CD4-positive, alpha-beta T cell treated with Interleukin-17A for 4 hours (primary cell): Measurements from ENCODE around the gene NUP214.
"Not testable (repeated sequence)": the region's sequence is repeated elsewhere in the genome, so short reads cannot be mapped to it uniquely, and the experiment has no call there.

ENCODE experiments used
- DNase-seq: peaks from one replicate; pipeline ENCODE4 v3.0.0-alpha.2; 2020; ENCODE audit warnings: mixed read lengths

The NUP214 gene

DNA sequence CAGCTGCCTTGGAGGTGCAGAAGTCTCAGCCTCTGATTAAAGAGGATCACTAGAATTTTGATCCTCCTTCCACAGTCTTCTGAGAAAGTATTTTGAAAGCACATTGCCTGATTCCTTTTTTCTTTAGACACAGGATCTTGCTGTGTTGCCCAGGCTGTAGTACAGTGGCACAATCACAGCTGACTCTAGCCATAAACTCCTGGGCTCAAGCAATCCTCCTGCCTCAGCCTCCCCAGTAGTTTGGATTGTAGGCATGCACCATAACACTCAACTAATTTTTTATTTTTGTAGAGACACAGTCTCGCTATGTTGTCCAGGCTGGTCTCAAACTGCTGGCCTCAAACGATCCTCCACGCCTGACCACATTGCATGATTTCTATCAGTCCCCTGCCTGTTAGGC, 76.5 kb downstream of the NUP214 start:
- no peak for DNase-seq

DNA sequence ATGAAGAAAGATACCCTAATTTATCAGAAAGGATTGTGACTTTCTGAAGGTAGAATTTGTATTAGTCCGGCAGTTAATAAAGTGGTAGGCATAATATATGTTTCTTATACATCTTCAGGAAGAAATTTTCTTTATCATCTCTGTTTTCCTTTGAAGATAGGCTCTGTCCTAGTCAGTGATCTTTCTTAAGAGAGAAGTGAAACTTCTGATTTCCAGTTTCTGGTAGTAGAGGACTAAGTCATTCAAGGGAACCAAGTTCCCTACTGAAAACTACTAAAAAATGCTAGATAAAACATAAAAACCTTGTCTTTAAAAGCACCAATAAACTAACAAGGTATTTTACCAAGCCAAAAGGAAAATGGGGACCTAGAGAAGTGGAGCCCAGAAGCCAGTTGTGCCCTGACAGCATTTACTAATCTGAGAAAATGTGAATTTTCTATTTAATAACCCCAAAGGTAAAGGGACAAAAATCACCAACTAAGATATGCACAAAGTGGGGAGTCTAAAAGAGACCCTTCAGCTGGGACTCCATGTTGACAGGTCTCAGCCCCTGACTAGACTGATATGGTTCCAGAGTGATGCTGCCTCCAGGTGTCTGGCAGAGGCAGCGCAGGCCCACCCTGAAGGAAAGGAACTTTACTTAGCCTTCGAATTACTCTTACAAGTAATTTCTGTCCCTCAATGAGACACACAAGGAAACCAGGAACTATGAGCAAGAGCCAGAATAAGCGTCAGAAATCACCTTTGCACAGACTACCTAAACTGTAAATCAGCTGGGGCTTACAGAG, 78.2 kb downstream of the NUP214 start:
- DNase-seq, result peak; percentile 6

DNA sequence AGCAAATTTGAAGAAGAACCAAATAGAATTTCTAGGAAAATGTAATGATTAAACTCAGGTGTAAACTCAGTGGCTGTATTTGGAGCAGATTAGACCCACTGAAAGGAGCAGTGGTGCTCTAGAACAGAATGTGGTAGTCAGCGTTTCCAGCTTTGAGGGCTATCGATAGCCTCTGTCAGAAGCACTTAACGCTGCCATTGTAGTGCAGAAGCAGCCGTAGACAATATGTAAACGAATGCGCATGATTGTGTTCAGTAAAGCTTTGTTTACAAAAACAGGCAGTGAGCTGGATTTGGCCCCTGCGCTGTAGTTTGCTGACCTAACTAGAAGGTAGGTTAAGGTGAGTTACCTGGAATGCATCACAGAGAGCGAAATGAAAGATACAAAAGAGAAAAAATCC, 78.9 kb downstream of the NUP214 start:
- DNase-seq, result no peak

DNA sequence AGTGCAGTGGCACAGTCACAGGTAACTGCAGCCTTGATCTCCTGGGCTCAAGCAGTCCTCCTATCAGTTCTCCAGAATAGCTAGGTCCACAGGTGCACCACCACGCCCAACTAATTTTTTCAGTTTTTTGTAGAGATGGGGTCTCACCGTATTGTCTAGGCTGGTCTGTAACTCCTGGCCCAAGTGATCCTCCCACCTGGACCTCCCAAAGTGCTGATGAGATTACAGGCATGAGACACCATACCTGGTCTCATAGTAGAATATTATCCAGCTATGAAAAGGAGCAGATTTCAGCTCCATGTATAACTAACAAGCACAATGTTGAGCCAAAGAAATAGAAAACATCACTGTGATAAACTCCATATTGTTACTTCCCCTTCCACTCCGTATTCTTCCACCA, 81.1 kb downstream of the NUP214 start:
- no peak for DNase-seq

DNA sequence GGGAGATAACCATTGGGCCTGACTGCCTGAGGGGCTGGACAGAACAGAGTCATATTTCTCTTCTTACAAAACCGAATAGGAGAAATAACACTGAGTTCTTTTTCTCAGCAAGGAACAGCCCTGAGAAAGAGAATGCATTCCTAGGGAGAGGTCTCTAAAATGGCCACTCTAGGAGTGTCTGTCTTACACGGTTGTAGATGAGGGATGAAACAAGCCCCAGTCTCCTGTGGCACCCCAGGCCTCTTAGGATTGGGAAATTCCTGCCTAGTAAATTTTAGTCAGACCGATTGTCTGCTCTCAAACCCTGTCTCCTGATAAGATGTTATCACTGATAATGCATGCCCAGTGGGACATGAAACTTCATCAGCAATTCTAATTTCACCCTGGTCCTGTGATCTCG, 86.5 kb downstream of the NUP214 start:
- DNase-seq, result not testable (repeated sequence)

DNA sequence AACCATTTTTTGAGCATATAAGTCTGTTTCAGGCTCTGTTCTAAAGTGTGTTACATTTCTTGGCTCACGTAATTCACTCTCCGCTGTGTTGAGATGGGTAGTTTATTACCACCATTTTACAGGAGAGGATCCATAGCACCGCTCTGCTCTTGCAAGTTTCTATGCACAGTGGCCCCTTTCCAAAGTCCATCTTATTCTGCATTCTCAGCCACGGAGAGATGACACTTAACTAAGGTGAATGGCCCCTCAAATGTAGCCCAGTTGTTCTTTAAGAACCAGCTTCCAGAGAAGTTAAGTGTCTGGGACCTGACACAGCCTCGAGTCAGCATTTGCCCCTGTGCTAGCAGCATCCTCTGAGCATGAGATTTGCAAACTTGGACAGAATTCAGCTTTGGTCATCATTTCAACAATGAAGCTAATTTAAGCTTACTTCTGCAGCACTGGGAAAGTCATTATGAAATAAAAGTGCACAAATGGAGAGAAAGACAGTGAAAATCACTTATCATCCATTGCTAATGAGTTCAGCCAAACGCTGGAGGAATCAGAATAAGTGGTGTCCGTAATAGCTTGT, 89.0 kb downstream of the NUP214 start:
- no peak for DNase-seq

DNA sequence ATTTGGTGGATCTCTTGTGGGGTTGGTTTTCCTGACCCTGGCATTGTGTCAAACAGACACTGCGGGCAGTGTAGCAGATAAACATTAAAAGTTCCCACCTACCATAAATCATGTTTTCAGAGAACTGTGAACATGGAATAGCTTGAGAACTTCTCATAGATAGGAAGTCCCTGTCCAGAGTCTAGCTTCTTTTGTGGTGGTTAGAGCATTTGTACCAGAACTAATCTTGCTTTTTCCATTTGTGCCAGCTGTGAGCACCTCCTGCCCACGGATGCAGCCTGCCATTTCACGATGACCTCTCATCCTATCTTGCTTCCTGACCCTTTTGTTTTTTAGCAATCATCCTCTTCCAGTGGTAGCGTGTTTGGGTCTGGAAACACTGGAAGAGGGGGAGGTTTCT, 89.5 kb downstream of the NUP214 start:
- DNase-seq, result no peak

DNA sequence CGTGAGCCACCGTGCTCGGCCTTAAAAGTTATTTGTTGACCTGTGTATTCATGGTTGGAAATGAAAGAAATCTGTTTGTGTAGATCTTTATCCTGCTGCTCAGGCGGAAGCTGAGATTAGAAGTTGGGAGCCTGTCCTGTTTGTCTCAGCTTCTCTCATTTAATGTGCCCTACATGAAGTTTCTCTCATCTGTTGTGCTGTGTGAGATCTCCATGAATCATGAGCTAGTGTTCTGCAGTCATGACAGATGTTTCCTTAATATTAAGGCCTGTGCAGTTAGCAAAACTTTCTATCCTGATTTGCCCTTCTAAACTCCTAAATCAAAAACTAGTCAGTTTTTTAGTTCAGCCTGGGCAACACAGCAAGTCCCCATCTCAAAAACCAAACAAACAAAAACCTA, 91.4 kb downstream of the NUP214 start:
- DNase-seq, result no peak

DNA sequence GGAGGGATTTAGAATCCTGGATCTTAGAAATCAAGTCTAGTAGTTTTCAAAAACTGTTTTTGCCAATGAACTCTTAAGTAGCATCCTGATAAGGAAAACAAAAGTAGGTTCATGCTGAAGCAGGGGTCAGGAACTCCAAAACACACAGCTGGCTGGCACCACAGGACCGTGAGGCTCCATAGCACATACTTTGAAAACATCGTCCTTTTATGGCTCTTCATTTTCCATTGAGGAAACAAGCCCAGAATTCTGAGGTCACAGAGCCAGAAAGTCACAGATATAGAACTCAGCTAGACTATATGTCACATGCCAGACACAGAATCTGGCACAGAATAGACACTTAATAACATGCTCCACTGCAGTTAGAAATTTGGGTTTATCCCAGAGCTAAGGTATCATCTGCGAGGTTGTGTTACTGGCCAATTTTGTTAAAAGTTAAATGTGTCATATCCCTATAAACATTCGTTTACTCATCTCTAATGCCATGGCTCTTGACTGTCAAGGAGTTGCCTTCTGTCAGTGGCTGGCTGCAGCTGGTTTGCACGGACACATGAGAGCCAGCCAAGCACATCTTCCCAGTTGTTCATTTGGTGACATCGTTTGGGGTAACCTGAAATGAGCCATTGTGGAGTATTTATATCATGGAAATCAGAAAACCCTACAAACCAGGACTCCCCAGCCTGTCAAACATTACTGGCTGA, 92.1 kb downstream of the NUP214 start:
- no peak for DNase-seq

DNA sequence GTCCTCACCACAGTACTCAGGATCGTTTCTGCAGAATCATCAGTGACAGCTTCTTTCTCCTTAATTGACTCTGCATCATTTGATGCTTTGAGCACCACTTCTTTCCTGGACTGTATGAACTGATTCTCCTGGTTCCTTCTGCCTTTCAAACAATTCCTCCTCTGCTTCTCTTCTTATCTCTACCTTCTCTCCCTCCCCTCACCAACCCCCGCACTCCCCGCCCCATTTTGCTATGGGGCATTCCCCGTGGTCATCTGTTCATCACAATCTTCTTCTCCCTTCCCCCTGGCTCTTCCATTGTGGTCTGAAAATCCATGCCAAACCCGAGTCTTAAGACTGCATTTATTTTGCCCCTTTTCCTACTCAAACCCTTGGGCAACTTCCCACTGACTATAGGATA, 93.0 kb downstream of the NUP214 start:
- no peak for DNase-seq

DNA sequence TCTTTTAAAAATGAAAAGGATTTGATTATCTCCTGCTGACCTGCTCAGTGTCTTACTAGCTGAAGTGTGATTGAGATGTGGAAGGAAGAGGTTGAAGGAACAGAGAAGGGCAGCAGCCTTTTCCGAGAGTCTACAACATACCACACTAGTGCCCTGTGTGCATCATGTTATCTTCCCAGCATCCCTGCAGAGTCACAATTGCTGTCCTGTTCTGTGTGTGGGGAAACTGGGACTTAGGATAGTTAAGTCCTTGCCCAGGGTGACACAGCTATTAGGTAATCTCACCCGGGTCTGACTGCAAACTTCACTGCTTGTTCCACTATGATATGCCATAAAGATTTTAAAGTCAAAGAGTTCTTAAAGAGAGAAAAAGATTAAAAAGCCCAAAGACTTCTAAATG, 95.1 kb downstream of the NUP214 start:
- DNase-seq, result no peak

DNA sequence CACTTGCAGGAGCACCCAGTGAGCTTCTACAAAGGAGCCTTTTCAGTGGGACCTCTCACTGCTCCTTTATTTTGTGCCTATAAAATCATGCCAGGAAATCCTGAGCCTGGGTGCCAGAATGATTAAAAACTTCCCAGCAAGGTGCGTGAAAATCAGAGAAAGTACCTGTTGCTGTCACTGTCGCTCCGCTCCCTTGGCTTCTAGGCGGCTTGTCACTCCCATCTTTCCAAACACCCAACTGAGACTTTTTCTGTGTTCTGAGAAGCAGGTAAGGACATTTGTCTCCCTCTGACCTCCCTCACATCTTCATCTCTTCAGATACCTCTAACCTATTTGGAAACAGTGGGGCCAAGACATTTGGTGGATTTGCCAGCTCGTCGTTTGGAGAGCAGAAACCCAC, 97.1 kb downstream of the NUP214 start:
- no peak for DNase-seq

DNA sequence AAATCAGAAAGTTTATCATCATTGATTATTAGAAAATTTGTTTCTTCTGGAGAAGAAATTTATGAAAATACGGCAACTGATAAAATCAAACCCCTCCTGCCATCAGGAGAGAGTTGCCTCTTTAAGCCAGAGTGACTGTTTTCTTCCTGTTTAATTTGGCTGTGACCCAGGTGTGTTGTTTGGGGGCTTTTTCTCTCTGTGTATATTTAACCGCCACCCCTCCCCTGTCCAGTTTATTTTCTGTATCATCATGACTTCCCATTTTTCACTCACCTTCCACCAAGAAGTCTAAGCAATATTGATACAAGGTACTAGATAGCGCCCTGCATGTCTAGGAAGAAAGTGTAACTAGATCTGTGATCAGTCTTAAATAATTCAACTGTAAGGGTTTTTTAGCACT, 100.8 kb downstream of the NUP214 start:
- no peak for DNase-seq

DNA sequence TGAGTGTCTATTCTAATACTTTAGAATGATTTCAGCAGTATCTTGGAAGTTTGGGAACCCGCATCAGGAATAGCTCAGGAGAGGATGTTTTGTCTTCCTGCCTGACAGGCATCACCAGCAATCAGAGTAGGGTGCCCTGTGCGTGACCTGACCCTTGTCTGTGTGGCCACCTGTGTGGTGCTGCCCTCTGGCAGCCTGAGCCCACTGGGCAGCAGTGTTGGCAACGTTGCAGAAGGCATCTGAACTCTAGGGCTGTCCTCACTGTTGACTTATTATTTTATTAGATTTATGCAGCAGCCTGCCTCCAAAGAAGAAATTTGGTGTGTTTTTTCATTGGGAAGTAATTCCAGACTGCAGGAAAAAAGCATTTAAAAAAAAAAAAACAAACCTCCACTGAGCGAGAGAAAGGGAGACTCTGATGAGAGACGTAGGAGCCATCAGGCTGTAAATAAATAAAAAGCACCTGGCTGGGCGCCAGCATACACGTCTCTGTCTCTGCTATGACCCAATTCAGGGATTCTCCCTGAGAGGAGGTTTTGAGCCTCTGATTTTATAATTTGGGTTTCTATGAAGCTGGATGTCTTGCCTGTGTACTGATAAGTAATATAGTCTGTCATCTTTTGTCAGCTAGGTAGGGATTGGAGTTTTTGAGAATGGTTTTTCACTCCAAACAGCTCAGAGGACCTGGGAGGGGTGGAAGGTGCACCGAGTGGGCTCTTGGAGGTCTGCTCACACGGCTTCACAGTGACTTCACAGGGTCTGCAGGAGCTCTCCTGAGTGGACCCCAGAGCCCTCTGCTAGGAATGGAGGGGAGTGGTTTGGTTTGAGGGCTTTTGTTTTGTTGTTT, 101.9 kb downstream of the NUP214 start:
- DNase-seq, result no peak

DNA sequence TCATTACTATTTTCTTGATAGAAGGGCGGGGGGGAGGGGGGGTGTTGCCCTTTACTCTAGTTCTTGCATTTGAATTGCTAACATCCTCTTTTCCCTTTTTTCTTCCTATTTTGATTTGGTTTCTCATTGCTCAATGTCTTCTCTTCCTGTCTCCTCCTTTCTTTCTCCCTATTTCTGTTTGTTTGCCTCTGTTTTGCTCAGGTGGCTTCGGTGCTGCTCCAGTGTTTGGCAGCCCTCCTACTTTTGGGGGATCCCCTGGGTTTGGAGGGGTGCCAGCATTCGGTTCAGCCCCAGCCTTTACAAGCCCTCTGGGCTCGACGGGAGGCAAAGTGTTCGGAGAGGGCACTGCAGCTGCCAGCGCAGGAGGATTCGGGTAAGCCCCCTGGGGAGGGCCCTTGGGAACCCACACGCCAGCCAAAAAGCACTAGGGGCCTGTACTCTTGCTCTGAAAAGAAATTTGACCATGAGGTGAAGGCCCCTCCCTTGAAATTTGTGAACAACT, 102.6 kb downstream of the NUP214 start:
- DNase-seq, result no peak

DNA sequence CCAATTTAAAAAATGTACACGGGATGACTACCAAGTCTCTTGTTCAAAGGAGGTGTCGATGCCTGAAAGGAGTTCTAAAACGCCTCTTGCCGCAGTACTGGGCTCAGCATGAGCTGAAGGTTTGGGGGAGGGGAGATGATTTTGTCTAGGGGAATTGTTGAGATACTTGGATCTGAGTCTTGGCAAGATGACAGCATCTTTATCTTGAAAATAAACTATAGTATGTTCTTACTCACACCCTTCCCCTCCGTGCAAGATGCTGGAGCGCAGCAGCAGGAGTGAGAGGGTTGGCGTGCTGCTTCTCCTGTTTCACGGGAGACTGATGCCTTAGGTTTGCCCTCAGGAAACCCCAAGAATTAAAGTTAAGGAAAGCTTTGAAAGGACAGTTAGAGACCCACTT, 103.6 kb downstream of the NUP214 start:
- DNase-seq, result no peak

DNA sequence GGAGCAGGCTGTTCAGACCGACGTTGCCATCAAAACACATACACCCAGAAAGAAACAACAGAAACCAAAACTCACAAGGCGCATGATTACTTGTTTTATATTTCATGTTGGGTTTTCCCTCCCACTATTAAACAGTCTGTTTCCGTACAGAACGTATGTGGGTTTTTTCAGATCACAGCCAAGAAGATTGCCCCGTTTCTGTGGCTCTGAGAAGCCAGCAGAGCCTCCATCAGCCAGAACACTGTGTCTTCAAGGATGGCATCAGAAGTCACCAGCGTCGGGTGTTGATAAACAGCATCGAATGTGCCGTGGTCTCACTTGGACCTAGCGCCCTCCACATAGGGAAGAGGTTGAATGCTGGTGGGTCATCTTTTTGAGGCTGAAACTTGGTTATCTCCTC, 108.2 kb downstream of the NUP214 start:
- DNase-seq, result peak; percentile 17

DNA sequence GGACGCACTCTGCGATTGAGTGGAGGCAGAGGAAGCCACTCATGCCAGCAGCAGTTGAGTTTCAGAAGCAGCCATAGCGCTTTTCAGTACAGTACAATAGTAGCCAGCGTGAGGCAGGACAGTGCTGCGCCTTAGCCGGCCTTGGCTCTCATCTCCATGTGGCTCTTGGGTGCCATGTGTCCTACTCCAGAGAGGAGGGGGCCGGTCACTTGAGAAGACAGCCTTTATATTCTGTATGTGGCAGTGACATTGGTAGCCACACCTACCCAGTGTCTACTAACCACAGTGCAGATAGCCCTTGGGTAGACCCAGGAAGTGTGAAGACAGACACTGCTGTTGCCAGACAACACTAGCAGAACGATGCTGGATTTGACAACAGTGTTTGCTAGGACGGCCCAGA, 108.6 kb downstream of the NUP214 start:
- no peak for DNase-seq

DNA sequence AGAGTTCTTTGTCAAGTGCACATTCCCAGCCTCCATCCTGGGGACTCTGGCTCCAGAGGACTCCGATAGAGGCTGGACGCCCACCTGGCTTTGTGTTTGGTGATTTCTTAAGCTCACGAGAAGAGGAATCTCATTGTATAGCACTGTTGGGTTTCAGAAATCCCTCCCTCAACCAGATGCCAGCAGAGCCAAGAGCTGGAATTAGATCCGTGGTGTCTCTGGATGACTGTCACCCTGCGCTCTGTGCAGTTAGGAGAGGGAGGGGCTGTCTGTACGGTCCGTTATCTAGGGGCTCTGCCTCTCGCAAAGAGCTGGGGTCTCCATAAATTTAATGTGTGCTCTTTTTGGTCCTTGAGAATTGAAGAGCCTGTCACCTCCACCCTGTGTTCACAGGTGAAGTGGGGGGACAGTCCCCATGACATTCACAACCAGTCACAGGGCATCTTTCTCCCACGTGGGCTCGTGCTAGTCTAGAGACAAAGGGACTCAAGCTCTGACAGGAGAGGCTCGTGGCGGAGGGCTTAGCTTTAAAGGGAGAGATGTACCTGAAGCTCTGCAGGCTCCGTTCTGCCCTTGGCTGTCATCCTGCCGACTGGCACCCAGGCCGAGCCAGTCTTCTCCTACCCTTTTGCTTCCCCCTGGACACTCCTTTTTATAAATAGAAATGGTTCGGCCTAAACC, 109.6 kb downstream of the NUP214 start:
- DNase-seq, result no peak

DNA sequence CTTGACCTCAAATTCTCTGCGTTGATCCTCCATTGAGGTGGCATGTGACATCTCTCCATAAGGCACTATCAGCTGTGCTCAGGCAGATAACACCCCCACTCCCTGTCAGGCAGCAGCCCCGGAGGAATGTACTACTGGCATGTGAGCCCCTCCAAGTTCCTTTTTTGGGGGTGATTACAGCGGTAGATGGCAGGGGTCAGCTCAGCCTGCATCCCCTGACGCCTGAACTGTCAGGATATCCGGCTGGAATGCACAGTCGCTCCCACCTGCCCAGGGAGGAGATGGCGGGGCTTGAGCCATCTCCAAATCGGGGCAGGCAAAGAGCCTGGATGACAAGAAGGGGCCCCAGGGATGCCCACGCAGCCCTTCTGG, 110.1 kb downstream of the NUP214 start:
- no peak for DNase-seq

DNA sequence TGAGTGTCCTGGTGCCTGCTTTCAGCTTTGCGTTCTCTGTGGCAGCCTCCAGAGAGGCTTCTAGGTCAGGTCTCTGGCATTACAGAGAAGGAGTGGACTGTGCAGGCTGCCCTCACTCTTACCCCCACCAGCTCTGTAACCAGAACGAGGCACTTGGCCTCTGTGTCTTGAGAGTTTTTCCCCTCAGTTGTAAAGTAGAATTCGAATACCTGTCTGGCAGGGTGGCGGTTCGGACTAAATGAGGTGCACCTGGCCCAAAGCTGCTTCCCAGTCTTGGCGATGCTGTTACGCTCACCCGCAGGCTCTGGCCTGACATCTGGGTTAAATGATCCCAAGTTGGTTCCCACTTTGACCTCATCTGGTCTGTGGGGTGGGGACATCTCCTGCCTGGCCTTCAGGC, 110.8 kb downstream of the NUP214 start:
- no peak for DNase-seq

DNA sequence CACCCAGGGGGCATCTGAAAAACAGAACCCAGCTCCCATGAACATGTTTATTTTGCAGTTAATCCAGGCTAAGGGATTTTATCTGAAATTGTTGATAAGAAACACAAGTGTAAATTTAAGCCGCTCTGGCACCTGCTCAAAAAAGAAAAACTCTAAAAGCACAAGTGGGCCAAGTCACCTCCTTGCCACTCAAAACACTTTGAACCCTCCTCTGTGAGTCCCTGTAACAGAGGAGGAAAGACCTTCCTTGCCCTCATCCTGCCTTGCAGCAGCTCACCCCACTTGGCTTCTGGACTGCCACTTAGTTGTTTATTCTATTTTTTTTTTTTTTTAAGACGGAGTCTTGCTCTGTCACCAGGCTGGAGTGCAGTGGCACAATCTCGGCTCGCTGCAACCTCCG, 111.4 kb downstream of the NUP214 start:
- DNase-seq, result no peak

DNA sequence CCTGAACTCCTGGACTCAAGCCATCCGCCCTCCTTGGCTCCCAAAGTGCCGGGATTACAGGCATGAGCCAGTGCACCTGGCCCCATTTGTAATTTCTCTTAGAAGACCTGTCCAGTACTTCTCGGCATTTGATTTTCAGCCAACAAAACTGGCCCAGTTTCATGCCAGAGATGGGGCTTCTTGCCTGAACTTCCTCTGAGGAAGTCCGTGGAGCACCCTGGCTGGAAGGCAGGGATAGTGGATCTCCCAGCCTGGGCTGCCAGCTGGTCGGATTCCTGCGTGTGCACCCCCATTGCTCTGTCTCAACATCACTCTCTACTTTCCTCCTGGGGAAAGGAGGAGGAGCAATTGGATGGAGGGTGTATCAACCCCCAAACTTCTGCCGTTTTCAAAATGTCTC, 111.9 kb downstream of the NUP214 start:
- DNase-seq, result no peak
